ENCODE results near the gene MCTP1.

DNA sequence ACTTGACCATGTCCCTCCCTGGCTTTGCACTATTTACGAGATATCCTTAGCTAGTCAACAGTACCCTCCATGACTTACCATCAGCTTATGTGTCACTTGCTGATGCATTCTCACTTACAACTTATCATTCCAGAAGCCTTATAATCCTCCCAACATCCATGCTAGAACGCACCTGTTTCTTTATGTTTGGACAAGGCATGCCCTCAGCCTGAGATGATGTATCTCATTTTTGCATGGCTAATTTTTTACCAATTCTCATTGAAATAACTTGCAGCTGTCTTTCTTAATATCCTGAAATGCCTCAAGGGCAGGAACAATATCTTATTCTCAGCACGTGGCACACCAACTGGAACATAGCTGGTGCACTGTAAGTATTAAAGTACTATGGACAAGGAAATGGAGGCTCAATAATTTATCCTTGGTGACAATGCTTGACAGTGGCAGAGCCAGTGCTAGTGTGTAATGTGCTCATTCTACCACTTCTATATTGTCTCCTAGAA is 384.8 kb downstream of the MCTP1 start:
- TF ChIP-seq CTCF (IDR thresholded peaks at IDR 0.05) (no peak), EP300 (IDR thresholded peaks at IDR 0.05) (no peak)

Data from tibial nerve (tissue), 4 donors.